Sigmoid colon (tissue), 3 donors: ENCODE results near the gene GPR137B.

ENCODE experiments used
- CTCF ChIP-seq, 4 experiments: fragments of 450-650 bp in 3 of 4; fragments of 200-600 bp in 1 of 4; IDR thresholded peaks; one replicate each; pipeline ENCODE4 v1.5.1; 2016 to 2019; ENCODE audit warnings: antibody characterized with exemption in 4 of 4, mild to moderate bottlenecking in 3 of 4, moderate library complexity in 2 of 4
- POLR2A ChIP-seq, 2 donors: fragments of 450-650 bp; IDR thresholded peaks; one replicate each; pipeline ENCODE4 v1.6.1; 2016; ENCODE audit warnings: antibody characterized with exemption in 2 of 2, mild to moderate bottlenecking in 2 of 2, moderate library complexity in 2 of 2

GRCh38 chr1:236123563-236123962, 18.8 kb upstream of the GPR137B start:
- TF ChIP-seq POLR2A (IDR thresholded peaks at IDR 0.05) (no peak), CTCF (IDR thresholded peaks at IDR 0.05) (no peak)
